Gastroesophageal sphincter (tissue), 3 donors: Measurements from ENCODE around the gene NKD2.

Source experiments
- CTCF ChIP-seq, 4 experiments: fragments of 200-600 bp in 2 of 4; fragments of 450-650 bp in 2 of 4; sonication (generic) in 1 of 4; IDR thresholded peaks; one replicate each; pipeline ENCODE4 v1.5.1; 2017 to 2019; ENCODE audit warnings: antibody characterized with exemption in 4 of 4, mild to moderate bottlenecking in 2 of 4, moderate library complexity in 2 of 4
- POLR2A ChIP-seq, 2 donors: fragments of 450-650 bp; IDR thresholded peaks; one replicate each; pipeline ENCODE4 v1.6.1; 2017; ENCODE audit warnings: antibody characterized with exemption in 2 of 2, mild to moderate bottlenecking in 2 of 2, moderate library complexity in 1 of 2
- POLR2AphosphoS5 ChIP-seq: sonication (generic); formaldehyde crosslinking; IDR thresholded peaks from one replicate; pipeline ENCODE4 v1.6.1; 2017; ENCODE audit warnings: antibody characterized with exemption

- no peak for TF ChIP-seq CTCF (IDR thresholded peaks at IDR 0.05)
- TF ChIP-seq POLR2A (IDR thresholded peaks at IDR 0.05) = no peak
- TF ChIP-seq POLR2AphosphoS5 = no peak
Measured at GRCh38 chr5:1041225-1042143, 32.9 kb downstream of the NKD2 start.
